PC-9 (cell line): ENCODE data around the gene OSER1. TPM values are rescaled to one million over a fixed set of nuclear protein-coding genes. Genes with fewer than 3 reads are reported as not detected.

Source experiments
- BruUV-seq: library from RNA; stranded (reverse); fragments of 400-500 nt; replicated peaks from 2 replicates; lab custom pipeline; 2021; lab: Mats Ljungman, UMichigan
- CTCF ChIA-PET: fragments of 300-600 bp; sonication (Branson Sonifier 250); formaldehyde crosslinking; loops from one replicate; lab custom pipeline; 2022; ENCODE audit warnings: antibody characterized with exemption; lab: Charles Lee
- POLR2A ChIA-PET: fragments of 300-600 bp; sonication (Branson Sonifier 250); formaldehyde crosslinking; loops from one replicate; lab custom pipeline; 2022; ENCODE audit warnings: antibody characterized with exemption; ENCODE audit not compliant: unreplicated experiment; lab: Charles Lee
- DNase-seq, 2 experiments: peaks; one replicate each; pipeline versions ENCODE4 v3.0.0 to v3.0.0-alpha.2; 2015 to 2022; ENCODE audit warnings: mixed read lengths in 1 of 2
- H2AFZ ChIP-seq: fragments of 200-600 bp; sonication (generic); 2 replicates; pipeline ENCODE4 v1.8.1; 2017; ENCODE audit warnings: antibody characterized with exemption
- H3F3A ChIP-seq: fragments of 200-600 bp; sonication (generic); 2 replicates; pipeline ENCODE4 v1.8.1; 2017; ENCODE audit warnings: antibody characterized with exemption, mild to moderate bottlenecking, low read depth; ENCODE audit not compliant: insufficient read depth
- H3K27ac ChIP-seq: fragments of 200-600 bp; sonication (generic); 2 replicates; pipeline ENCODE4 v1.6.1; 2016; ENCODE audit warnings: mixed run types
- H3K27me3 ChIP-seq: fragments of 200-600 bp; sonication (generic); 2 replicates; pipeline ENCODE4 v1.6.1; 2016; ENCODE audit warnings: low read depth, mixed run types; ENCODE audit not compliant: insufficient read depth
- H3K36me3 ChIP-seq: fragments of 200-600 bp; sonication (generic); 2 replicates; pipeline ENCODE4 v1.6.1; 2016; ENCODE audit warnings: low read depth, mixed run types
- H3K4me1 ChIP-seq: fragments of 200-600 bp; sonication (generic); replicated peaks from 2 replicates; pipeline ENCODE4 v1.6.1; 2016; ENCODE audit warnings: mixed run types; ENCODE audit not compliant: insufficient read depth
- H3K4me2 ChIP-seq: fragments of 200-600 bp; sonication (generic); 2 replicates; pipeline ENCODE4 v1.6.1; 2017; ENCODE audit warnings: mixed run types
- H3K4me3 ChIP-seq: fragments of 200-600 bp; sonication (generic); 2 replicates; pipeline ENCODE4 v1.6.1; 2016; ENCODE audit warnings: mixed run types
- H3K79me2 ChIP-seq: fragments of 200-600 bp; sonication (generic); 2 replicates; pipeline ENCODE4 v1.6.1; 2017; ENCODE audit warnings: low read depth, mixed run types
- H3K9me2 ChIP-seq: fragments of 200-600 bp; sonication (generic); 2 replicates; pipeline ENCODE4 v1.8.1; 2017; ENCODE audit warnings: mild to moderate bottlenecking; ENCODE audit not compliant: insufficient read depth
- H3K9me3 ChIP-seq: fragments of 200-600 bp; sonication (generic); 2 replicates; pipeline ENCODE4 v1.8.1; 2016; ENCODE audit warnings: low read depth; ENCODE audit not compliant: insufficient read depth
- H4K20me1 ChIP-seq: fragments of 200-600 bp; sonication (generic); 2 replicates; pipeline ENCODE4 v1.8.1; 2017; ENCODE audit not compliant: insufficient read depth
- CTCF ChIP-seq: fragments of 200-600 bp; sonication (generic); conservative IDR thresholded peaks from 2 replicates; pipeline ENCODE4 v1.6.1; 2017; ENCODE audit warnings: mixed run types, antibody characterized with exemption, mild to moderate bottlenecking, moderate library complexity
- EZH2 ChIP-seq: fragments of 200-600 bp; sonication (generic); IDR thresholded peaks from 2 replicates; pipeline ENCODE4 v1.8.0; 2017; ENCODE audit warnings: antibody characterized with exemption, low read depth
- intact Hi-C: fragments of 100-400 bp; cut with micrococcal nuclease; formaldehyde crosslinking; loops from one replicate; pipeline ENCODE4 v1.10.0; 2022; ENCODE audit not compliant: unreplicated experiment
- total RNA-seq: library from RNA; stranded (reverse); gene quantifications from 2 replicates; pipeline ENCODE4 v1.2.3, GENCODE V29; 2021

Gene OSER1
- total RNA-seq, 1 experiment from 2014 or later: 136 TPM

GRCh38 chr20:44224637-44225036, 14.1 kb upstream of the OSER1 start:
- Histone ChIP-seq H3K4me2 (no peak overlapping the region), H3K9me2 (no peaks in the 10 kb centered on the region), H4K20me1 (no peaks in the 10 kb centered on the region), H3F3A (no peaks in the 10 kb centered on the region), H3K36me3 (no peaks in the 10 kb centered on the region), H3K27me3 (no peaks in the 10 kb centered on the region), H3K9me3 (no peaks in the 10 kb centered on the region), H2AFZ (no peak overlapping the region), H3K4me3 (no peak overlapping the region), H3K79me2 (no peaks in the 10 kb centered on the region), H3K4me1 (no peaks in the 10 kb centered on the region), H3K27ac (no peak overlapping the region)
- no TSS peak for BruUV-seq
- no peak for DNase-seq
- TF ChIP-seq EZH2: no peak
- TF ChIP-seq CTCF: no peak
- ChIA-PET CTCF (interaction anchor here (0.6 kb wide), 1 partner anchor 238 kb away, joined by 3 read pairs; no protein-coding TSS in a partner anchor), POLR2A (interaction anchor here (0.7 kb wide), 1 partner anchor 47 kb away, joined by 9 read pairs; no protein-coding TSS in a partner anchor)
- intact Hi-C loops: no loop called here

- no peak overlapping the region for H3K4me2 ChIP-seq
- H4K20me1 ChIP-seq: no peaks in the 10 kb centered on the region
- no peak overlapping the region for H3K27ac ChIP-seq
- TF ChIP-seq EZH2: no peak
- no peak for TF ChIP-seq CTCF
- H3F3A ChIP-seq: no peaks in the 10 kb centered on the region
- H3K9me2 ChIP-seq: no peaks in the 10 kb centered on the region
- DNase-seq: no peak
- H3K36me3 ChIP-seq: no peaks in the 10 kb centered on the region
- POLR2A ChIA-PET: interaction anchor here (0.6 to 0.7 kb wide), 2 partner anchors 46 to 748 kb away, joined by 3 to 9 read pairs; no protein-coding TSS in a partner anchor
- H3K9me3 ChIP-seq: no peaks in the 10 kb centered on the region
- CTCF ChIA-PET: no interaction called here
- BruUV-seq: no TSS peak
- no peaks in the 10 kb centered on the region for H3K27me3 ChIP-seq
- H3K79me2 ChIP-seq: no peaks in the 10 kb centered on the region
- H3K4me1 ChIP-seq: no peaks in the 10 kb centered on the region
- no peak overlapping the region for H3K4me3 ChIP-seq
- intact Hi-C loops: no loop called here
- H2AFZ ChIP-seq: no peak overlapping the region
Measured at GRCh38 chr20:44223721-44224120, 13.2 kb upstream of the OSER1 start.

- Histone ChIP-seq H3K4me2 (no peak overlapping the region), H3K9me3 (no peaks in the 10 kb centered on the region), H3K4me3 (no peak overlapping the region), H2AFZ (no peak overlapping the region), H3K27ac (no peak overlapping the region), H3K79me2 (no peaks in the 10 kb centered on the region), H4K20me1 (no peaks in the 10 kb centered on the region), H3K36me3 (no peaks in the 10 kb centered on the region), H3F3A (no peaks in the 10 kb centered on the region), H3K4me1 (no peaks in the 10 kb centered on the region), H3K9me2 (no peaks in the 10 kb centered on the region), H3K27me3 (no peaks in the 10 kb centered on the region)
- DNase-seq: no peak
- POLR2A ChIA-PET: interaction anchor here (0.6 kb wide), 1 partner anchor 747 kb away, joined by 3 read pairs; no protein-coding TSS in a partner anchor
- BruUV-seq: no TSS peak
- intact Hi-C loops: no loop called here
- TF ChIP-seq CTCF (no peak), EZH2 (no peak)
- CTCF ChIA-PET: no interaction called here
Measured at GRCh38 chr20:44222633-44223368, 12.2 kb upstream of the OSER1 start.
